Stimulated activated CD8-positive, alpha-beta memory T cell treated with anti-CD3 and anti-CD28 coated beads, Interleukin-4, amount 100 ng/mL, for 48 hours (primary cell): ENCODE results near the gene TEKT2.
A peak's percentile ranks its signal among the peaks of the same experiment; 100 is the strongest.

Experiments used
- DNase-seq: peaks from one replicate; pipeline ENCODE4 v3.0.0-alpha.2; 2020

The TEKT2 gene

GRCh38 chr1:36134505-36135329 lies 50.8 kb downstream of the TEKT2 start:
- DNase-seq, result peak; percentile 73

- no peak for DNase-seq
Observed at GRCh38 chr1:36135330-36135667, 51.4 kb downstream of the TEKT2 start.

- no peak for DNase-seq
Observed at GRCh38 chr1:36135796-36136195, 51.9 kb downstream of the TEKT2 start.

- no peak for DNase-seq
Observed at GRCh38 chr1:36136535-36136934, 52.6 kb downstream of the TEKT2 start.

- no peak for DNase-seq
Observed at GRCh38 chr1:36137226-36137625, 53.3 kb downstream of the TEKT2 start.

GRCh38 chr1:36137776-36138175 lies 53.9 kb downstream of the TEKT2 start:
- no peak for DNase-seq
